HepG2 (cell line): Measurements from ENCODE around the gene P3R3URF. TPM values are rescaled to one million over a fixed set of nuclear protein-coding genes. Genes with fewer than 3 reads are reported as not detected.
A peak's percentile ranks its signal among the peaks of the same experiment; 100 is the strongest.

Source experiments
- AKAP8 ChIP-seq: sonication (generic); formaldehyde crosslinking; IDR thresholded peaks from 2 replicates; pipeline ENCODE4 v1.5.1; 2020; ENCODE audit warnings: mild to moderate bottlenecking, missing genetic modification reagents
- FLYWCH1 ChIP-seq: sonication (generic); formaldehyde crosslinking; IDR thresholded peaks from 2 replicates; pipeline ENCODE4 v1.8.1; 2023; ENCODE audit warnings: mild to moderate bottlenecking, missing genetic modification reagents
- HIVEP1 ChIP-seq: sonication (generic); formaldehyde crosslinking; IDR thresholded peaks from 2 replicates; pipeline ENCODE4 v1.4.0; 2020; ENCODE audit warnings: mild to moderate bottlenecking, missing genetic modification reagents
- HOXA7 ChIP-seq: sonication (generic); formaldehyde crosslinking; IDR thresholded peaks from 2 replicates; pipeline ENCODE4 v1.8.1; 2022; ENCODE audit warnings: mild to moderate bottlenecking, missing genetic modification reagents, moderate library complexity
- KLF16 ChIP-seq, 2 experiments: sonication (generic) in 1 of 2; formaldehyde crosslinking in 1 of 2; IDR thresholded peaks; 2 replicates each; pipeline versions ENCODE4 v1.6.1 to v1.8.0; 2016 to 2023; ENCODE audit warnings: missing genetic modification reagents in 2 of 2, missing compliant biosample characterization in 1 of 2
- MIER3 ChIP-seq: IDR thresholded peaks from 2 replicates; pipeline ENCODE4 v1.6.1; 2016; ENCODE audit warnings: missing compliant biosample characterization, borderline replicate concordance
- PAX8 ChIP-seq: sonication (generic); formaldehyde crosslinking; IDR thresholded peaks from 2 replicates; pipeline ENCODE4 v1.8.0; 2022; ENCODE audit warnings: mild to moderate bottlenecking, missing genetic modification reagents, borderline replicate concordance
- SP140L ChIP-seq: sonication (generic); formaldehyde crosslinking; IDR thresholded peaks from 2 replicates; pipeline ENCODE4 v1.4.0; 2020; ENCODE audit warnings: missing genetic modification reagents, borderline replicate concordance
- STAG1 ChIP-seq: sonication (generic); formaldehyde crosslinking; IDR thresholded peaks from 2 replicates; pipeline ENCODE4 v1.4.0; 2020; ENCODE audit warnings: missing genetic modification reagents
- ZMAT3 ChIP-seq: sonication (generic); formaldehyde crosslinking; conservative IDR thresholded peaks from 2 replicates; pipeline ENCODE4 v1.7.0; 2021; ENCODE audit warnings: missing genetic modification reagents
- ZNF121 ChIP-seq: sonication (generic); formaldehyde crosslinking; IDR thresholded peaks from 2 replicates; pipeline ENCODE4 v1.5.0; 2020; ENCODE audit warnings: mild to moderate bottlenecking, missing genetic modification reagents
- ZNF274 ChIP-seq: sonication (generic); formaldehyde crosslinking; IDR thresholded peaks from 2 replicates; pipeline ENCODE4 v1.5.1; 2020; ENCODE audit warnings: mild to moderate bottlenecking, missing genetic modification reagents
- ZNF337 ChIP-seq: sonication (generic); formaldehyde crosslinking; IDR thresholded peaks from 2 replicates; pipeline ENCODE4 v1.5.1; 2020; ENCODE audit warnings: missing genetic modification reagents, low read depth, mild to moderate bottlenecking, borderline replicate concordance
- ZNF543 ChIP-seq: sonication (generic); formaldehyde crosslinking; IDR thresholded peaks from 2 replicates; pipeline ENCODE4 v1.4.0; 2020; ENCODE audit warnings: mild to moderate bottlenecking, missing genetic modification reagents
- ZNF572 ChIP-seq: sonication (generic); formaldehyde crosslinking; IDR thresholded peaks from 2 replicates; pipeline ENCODE4 v1.5.1; 2020; ENCODE audit warnings: mild to moderate bottlenecking, missing genetic modification reagents
- ZNF747 ChIP-seq: sonication (generic); formaldehyde crosslinking; IDR thresholded peaks from 2 replicates; pipeline ENCODE4 v1.8.1; 2023; ENCODE audit warnings: missing genetic modification reagents, mild to moderate bottlenecking, borderline replicate concordance
- polyA plus RNA-seq, 8 experiments: library from polyadenylated mRNA; depleted of rRNA in 3 of 8; stranded (reverse) in 7 of 8; unstranded in 1 of 8; fragments of >200 nt; fragmentation: Illumina TruSeq in 4 of 8; extraction: Trizol in 4 of 8; gene quantifications; 2 replicates each; pipeline versions ENCODE4 v1.2.1 to v1.2.3, GENCODE V29; 2011 to 2016; ENCODE audit warnings: low read depth in 4 of 8, missing spikeins in 1 of 8, mixed read lengths in 1 of 8; ENCODE audit not compliant: insufficient read depth in 1 of 8
- total RNA-seq, 5 experiments: library from RNA; depleted of rRNA; stranded (reverse); fragments of >200 nt; fragmentation: Illumina TruSeq; extraction: Trizol; gene quantifications; 2 replicates each; pipeline ENCODE4 v1.2.3, GENCODE V29; 2016; ENCODE audit warnings: low read depth in 1 of 5
- TF ChIP-seq, protein P1 (sequence below): sonication (generic); formaldehyde crosslinking; IDR thresholded peaks from 2 replicates; pipeline ENCODE4 v1.4.0; 2020; ENCODE audit warnings: missing genetic modification reagents
- TF ChIP-seq, protein P2 (sequence below): sonication (generic); formaldehyde crosslinking; IDR thresholded peaks from 2 replicates; pipeline ENCODE4 v1.8.0; 2022; ENCODE audit warnings: missing genetic modification reagents, low read depth, mild to moderate bottlenecking, borderline replicate concordance
- TF ChIP-seq, protein P3 (sequence below): sonication (generic); formaldehyde crosslinking; IDR thresholded peaks from 2 replicates; pipeline ENCODE4 v1.4.0; 2020; ENCODE audit warnings: mild to moderate bottlenecking, missing genetic modification reagents
- TF ChIP-seq, protein P4 (sequence below): sonication (generic); formaldehyde crosslinking; IDR thresholded peaks from 2 replicates; pipeline ENCODE4 v1.4.0; 2020; ENCODE audit warnings: missing genetic modification reagents, low read depth, mild to moderate bottlenecking, borderline replicate concordance
- TF ChIP-seq, protein P5 (sequence below): sonication (generic); formaldehyde crosslinking; IDR thresholded peaks from 2 replicates; pipeline ENCODE4 v1.5.0; 2020; ENCODE audit warnings: missing genetic modification reagents
- TF ChIP-seq, protein P6 (sequence below): sonication (generic); formaldehyde crosslinking; IDR thresholded peaks from 2 replicates; pipeline ENCODE4 v1.5.0; 2020; ENCODE audit warnings: missing genetic modification reagents

Gene P3R3URF
- total and polyA plus RNA-seq, 2 of the 13 experiments (the other 11 are each of a cell fraction or from before 2014, with no cell fraction given): not detected

DNA sequence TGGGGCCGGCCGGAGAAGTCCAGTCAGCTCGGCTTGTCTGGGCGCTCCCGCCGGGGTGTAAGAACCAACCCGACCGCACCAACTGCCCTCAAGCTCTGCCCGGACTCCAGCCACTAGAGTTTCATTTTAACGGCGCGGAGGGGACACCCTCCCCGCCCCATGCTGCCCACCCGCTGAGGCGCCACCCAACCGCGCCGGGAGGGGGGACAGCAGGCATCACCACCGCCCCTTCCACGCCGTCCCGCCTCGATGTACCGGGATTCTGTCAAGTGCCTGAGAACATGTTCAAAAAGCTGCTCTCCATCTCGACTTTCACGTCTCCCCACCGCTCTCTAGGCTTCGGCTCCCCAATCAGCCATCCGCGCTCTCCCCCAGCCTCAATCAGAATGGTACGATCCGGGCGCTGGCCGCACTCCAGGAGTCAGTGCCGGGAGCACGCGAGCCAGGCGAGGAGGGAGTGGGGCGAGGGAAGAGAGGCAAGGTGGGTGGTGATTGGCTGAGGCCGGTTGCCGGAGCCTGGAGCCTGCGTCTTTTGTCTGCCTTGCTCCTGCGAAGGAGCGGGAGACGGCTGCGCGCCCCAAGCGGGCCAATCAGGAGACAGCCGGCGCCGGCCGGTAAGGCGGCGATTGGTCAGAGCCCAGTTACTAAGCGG, 43.6 kb downstream of the P3R3URF start, which contains the start of gene PIK3R3 (continued):
- TF ChIP-seq PAX8 (no peak), ZNF747 (peak; percentile 86; the same call in 1 of the 2 replicates), AKAP8 (CRISPR knock-in tag) (no peak), SP140L (CRISPR knock-in tag) (peak; percentile 95; the same call in 1 of the 2 replicates), ZNF543 (peak; percentile 96; the same call in 1 of the 2 replicates), ZNF121 (CRISPR knock-in tag) (no peak; the same call in 1 of the 2 replicates), MIER3 (CRISPR knock-in tag) (peak; percentile 88; the same call in 1 of the 2 replicates), ZNF572 (CRISPR knock-in tag) (peak; percentile 96; the same call in 1 of the 2 replicates), ZNF337 (CRISPR knock-in tag) (peak; percentile 57; the same call in 1 of the 2 replicates), HIVEP1 (peak; percentile 88), HOXA7 (CRISPR knock-in tag) (peak; percentile 86; the same call in 1 of the 2 replicates), ZNF274 (peak; percentile 96), KLF16 (CRISPR knock-in tag; IDR thresholded peaks at IDR 0.05) (peak; percentile 93 to 98; a peak in 3 of 4 replicates), STAG1 (CRISPR knock-in tag) (no peak), ZMAT3 (peak; percentile 98), FLYWCH1 (peak; percentile 92)
- TF ChIP-seq, protein P1, sequence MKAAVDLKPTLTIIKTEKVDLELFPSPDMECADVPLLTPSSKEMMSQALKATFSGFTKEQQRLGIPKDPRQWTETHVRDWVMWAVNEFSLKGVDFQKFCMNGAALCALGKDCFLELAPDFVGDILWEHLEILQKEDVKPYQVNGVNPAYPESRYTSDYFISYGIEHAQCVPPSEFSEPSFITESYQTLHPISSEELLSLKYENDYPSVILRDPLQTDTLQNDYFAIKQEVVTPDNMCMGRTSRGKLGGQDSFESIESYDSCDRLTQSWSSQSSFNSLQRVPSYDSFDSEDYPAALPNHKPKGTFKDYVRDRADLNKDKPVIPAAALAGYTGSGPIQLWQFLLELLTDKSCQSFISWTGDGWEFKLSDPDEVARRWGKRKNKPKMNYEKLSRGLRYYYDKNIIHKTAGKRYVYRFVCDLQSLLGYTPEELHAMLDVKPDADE: peak; percentile 98
- TF ChIP-seq, protein P2, sequence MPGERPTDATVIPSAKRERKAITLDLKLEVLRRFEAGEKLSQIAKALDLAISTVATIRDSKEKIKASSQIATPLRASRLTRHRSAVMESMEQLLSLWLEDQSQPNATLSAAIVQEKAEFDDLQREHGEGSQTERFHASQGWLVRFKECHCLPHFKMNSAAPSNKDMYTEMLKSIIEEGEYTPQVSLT (CRISPR knock-in tag): no peak; the same call in 1 of the 2 replicates
- TF ChIP-seq, protein P3, sequence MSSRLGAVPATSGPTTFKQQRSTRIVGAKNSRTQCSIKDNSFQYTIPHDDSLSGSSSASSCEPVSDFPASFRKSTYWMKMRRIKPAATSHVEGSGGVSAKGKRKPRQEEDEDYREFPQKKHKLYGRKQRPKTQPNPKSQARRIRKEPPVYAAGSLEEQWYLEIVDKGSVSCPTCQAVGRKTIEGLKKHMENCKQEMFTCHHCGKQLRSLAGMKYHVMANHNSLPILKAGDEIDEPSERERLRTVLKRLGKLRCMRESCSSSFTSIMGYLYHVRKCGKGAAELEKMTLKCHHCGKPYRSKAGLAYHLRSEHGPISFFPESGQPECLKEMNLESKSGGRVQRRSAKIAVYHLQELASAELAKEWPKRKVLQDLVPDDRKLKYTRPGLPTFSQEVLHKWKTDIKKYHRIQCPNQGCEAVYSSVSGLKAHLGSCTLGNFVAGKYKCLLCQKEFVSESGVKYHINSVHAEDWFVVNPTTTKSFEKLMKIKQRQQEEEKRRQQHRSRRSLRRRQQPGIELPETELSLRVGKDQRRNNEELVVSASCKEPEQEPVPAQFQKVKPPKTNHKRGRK: no peak; the same call in 1 of the 2 replicates
- TF ChIP-seq, protein P4, sequence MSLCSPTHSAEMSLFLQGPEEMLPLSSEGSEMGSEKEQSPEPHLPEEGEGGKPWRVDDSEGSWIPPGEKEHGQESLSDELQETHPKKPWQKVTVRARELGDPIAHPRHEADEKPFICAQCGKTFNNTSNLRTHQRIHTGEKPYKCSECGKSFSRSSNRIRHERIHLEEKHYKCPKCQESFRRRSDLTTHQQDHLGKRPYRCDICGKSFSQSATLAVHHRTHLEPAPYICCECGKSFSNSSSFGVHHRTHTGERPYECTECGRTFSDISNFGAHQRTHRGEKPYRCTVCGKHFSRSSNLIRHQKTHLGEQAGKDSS (CRISPR knock-in tag): peak; percentile 97
- TF ChIP-seq, protein P5, sequence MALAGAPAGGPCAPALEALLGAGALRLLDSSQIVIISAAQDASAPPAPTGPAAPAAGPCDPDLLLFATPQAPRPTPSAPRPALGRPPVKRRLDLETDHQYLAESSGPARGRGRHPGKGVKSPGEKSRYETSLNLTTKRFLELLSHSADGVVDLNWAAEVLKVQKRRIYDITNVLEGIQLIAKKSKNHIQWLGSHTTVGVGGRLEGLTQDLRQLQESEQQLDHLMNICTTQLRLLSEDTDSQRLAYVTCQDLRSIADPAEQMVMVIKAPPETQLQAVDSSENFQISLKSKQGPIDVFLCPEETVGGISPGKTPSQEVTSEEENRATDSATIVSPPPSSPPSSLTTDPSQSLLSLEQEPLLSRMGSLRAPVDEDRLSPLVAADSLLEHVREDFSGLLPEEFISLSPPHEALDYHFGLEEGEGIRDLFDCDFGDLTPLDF: peak; percentile 81
- TF ChIP-seq, protein P6, sequence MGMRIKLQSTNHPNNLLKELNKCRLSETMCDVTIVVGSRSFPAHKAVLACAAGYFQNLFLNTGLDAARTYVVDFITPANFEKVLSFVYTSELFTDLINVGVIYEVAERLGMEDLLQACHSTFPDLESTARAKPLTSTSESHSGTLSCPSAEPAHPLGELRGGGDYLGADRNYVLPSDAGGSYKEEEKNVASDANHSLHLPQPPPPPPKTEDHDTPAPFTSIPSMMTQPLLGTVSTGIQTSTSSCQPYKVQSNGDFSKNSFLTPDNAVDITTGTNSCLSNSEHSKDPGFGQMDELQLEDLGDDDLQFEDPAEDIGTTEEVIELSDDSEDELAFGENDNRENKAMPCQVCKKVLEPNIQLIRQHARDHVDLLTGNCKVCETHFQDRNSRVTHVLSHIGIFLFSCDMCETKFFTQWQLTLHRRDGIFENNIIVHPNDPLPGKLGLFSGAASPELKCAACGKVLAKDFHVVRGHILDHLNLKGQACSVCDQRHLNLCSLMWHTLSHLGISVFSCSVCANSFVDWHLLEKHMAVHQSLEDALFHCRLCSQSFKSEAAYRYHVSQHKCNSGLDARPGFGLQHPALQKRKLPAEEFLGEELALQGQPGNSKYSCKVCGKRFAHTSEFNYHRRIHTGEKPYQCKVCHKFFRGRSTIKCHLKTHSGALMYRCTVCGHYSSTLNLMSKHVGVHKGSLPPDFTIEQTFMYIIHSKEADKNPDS (CRISPR knock-in tag): peak; percentile 93; the same call in 1 of the 2 replicates
